HG03103 (cell line): ENCODE data around the gene ACTL6A.

Experiments
- ATAC-seq: cut with Tn5 transposase; IDR thresholded peaks from one replicate; pipeline ENCODE4 v1.9.1; 2021; ENCODE audit warnings: low read depth; ENCODE audit not compliant: unreplicated experiment

Gene ACTL6A

GRCh38 chr3:179589143-179589542 is 26.4 kb downstream of the ACTL6A start:
- ATAC-seq, result no peak

GRCh38 chr3:179590669-179591068 is 27.9 kb downstream of the ACTL6A start:
- ATAC-seq, result no peak

- no peak for ATAC-seq
Measured at GRCh38 chr3:179591313-179591712, 28.6 kb downstream of the ACTL6A start.

- no peak for ATAC-seq
Measured at GRCh38 chr3:179599531-179599930, 36.8 kb downstream of the ACTL6A start.

- no peak for ATAC-seq
Measured at GRCh38 chr3:179603321-179603720, 40.6 kb downstream of the ACTL6A start.

- no peak for ATAC-seq
Measured at GRCh38 chr3:179603831-179604230, 41.1 kb downstream of the ACTL6A start.

GRCh38 chr3:179604321-179605078 is 41.8 kb downstream of the ACTL6A start, which contains the start of the genes MRPL47 and NDUFB5:
Gene MRPL47, minus strand, starts transcription at chr3:179604638. Its CDS starts 14 bp downstream, at chr3:179604624.
Gene NDUFB5, plus strand, starts transcription at chr3:179604794. Its CDS starts 22 bp downstream, at chr3:179604816.
- ATAC-seq, result peak; percentile 92

GRCh38 chr3:179606534-179607085 is 43.9 kb downstream of the ACTL6A start:
- no peak for ATAC-seq

- peak; percentile 51 for ATAC-seq
Measured at GRCh38 chr3:179608931-179609720, 46.4 kb downstream of the ACTL6A start.

GRCh38 chr3:179610066-179610465 is 47.3 kb downstream of the ACTL6A start:
- ATAC-seq, result no peak

- no peak for ATAC-seq
Measured at GRCh38 chr3:179613807-179614206, 51.1 kb downstream of the ACTL6A start.

GRCh38 chr3:179615458-179616173 is 52.9 kb downstream of the ACTL6A start:
- ATAC-seq, result no peak

- ATAC-seq, result no peak
Measured at GRCh38 chr3:179622023-179622422, 59.3 kb downstream of the ACTL6A start.

GRCh38 chr3:179624451-179624850 is 61.7 kb downstream of the ACTL6A start:
- no peak for ATAC-seq

- ATAC-seq, result no peak
Measured at GRCh38 chr3:179630753-179631451, 68.2 kb downstream of the ACTL6A start.
